Tibial nerve (tissue), 4 donors: ENCODE results near the gene ACOT11. TPM values are rescaled to one million over a fixed set of nuclear protein-coding genes. Genes with fewer than 3 reads are reported as not detected.

Source experiments
- DNase-seq, 2 donors: peaks; one replicate each; pipeline ENCODE4 v3.0.0-alpha.2; 2019; ENCODE audit warnings: low spot score in 2 of 2
- H3K27ac ChIP-seq, 4 donors: fragments of 200-600 bp; sonication (generic) in 3 of 4; one replicate each; pipeline ENCODE4 v1.5.1; 2017 to 2019; ENCODE audit warnings: mild to moderate bottlenecking in 1 of 4
- H3K27me3 ChIP-seq, 2 donors: fragments of 200-600 bp; sonication (generic) in 1 of 2; one replicate each; pipeline versions ENCODE4 v1.5.1 to v1.6.0; 2017 to 2019
- H3K36me3 ChIP-seq, 3 donors: fragments of 200-600 bp; sonication (generic); one replicate each; pipeline ENCODE4 v1.5.1; 2018 to 2019
- H3K4me1 ChIP-seq, 4 donors: fragments of 200-600 bp; sonication (generic) in 3 of 4; one replicate each; pipeline ENCODE4 v1.5.1; 2017 to 2019
- H3K4me3 ChIP-seq, 4 donors: fragments of 200-600 bp; sonication (generic) in 3 of 4; one replicate each; pipeline ENCODE4 v1.5.1; 2017 to 2019; ENCODE audit warnings: mild to moderate bottlenecking in 1 of 4, moderate library complexity in 1 of 4
- H3K9me3 ChIP-seq, 4 donors: fragments of 200-600 bp; sonication (generic) in 3 of 4; one replicate each; pipeline ENCODE4 v1.5.1; 2017 to 2019
- CTCF ChIP-seq, 5 experiments: fragments of 200-600 bp in 3 of 5; fragments of 450-650 bp in 2 of 5; sonication (generic) in 3 of 5; IDR thresholded peaks; one replicate each; pipeline ENCODE4 v1.5.1; 2016 to 2019; ENCODE audit warnings: antibody characterized with exemption in 5 of 5, mild to moderate bottlenecking in 3 of 5, moderate library complexity in 2 of 5
- EP300 ChIP-seq, 2 donors: sonication (generic); formaldehyde crosslinking; IDR thresholded peaks; one replicate each; pipeline ENCODE4 v1.6.1; 2017; ENCODE audit warnings: antibody characterized with exemption in 2 of 2, mild to moderate bottlenecking in 1 of 2
- POLR2A ChIP-seq, 2 donors: fragments of 450-650 bp; IDR thresholded peaks; one replicate each; pipeline ENCODE4 v1.6.1; 2017; ENCODE audit warnings: antibody characterized with exemption in 2 of 2, mild to moderate bottlenecking in 2 of 2, moderate library complexity in 2 of 2
- WGBS, 2 donors: methylation state at CpG; one replicate each; pipeline ENCODE4 v1.1.5; 2018; 5-methylcytosine and 5-hydroxymethylcytosine counted together
- total RNA-seq, 4 donors: library from RNA; depleted of rRNA; stranded (reverse); fragments of >200 nt; gene quantifications; one replicate each; pipeline ENCODE4 v1.1.0, GENCODE V29; 2016

Gene ACOT11
- total RNA-seq, 4 donors from 2014 or later = 7.5 to 13.8 (median 10.2) TPM

DNA sequence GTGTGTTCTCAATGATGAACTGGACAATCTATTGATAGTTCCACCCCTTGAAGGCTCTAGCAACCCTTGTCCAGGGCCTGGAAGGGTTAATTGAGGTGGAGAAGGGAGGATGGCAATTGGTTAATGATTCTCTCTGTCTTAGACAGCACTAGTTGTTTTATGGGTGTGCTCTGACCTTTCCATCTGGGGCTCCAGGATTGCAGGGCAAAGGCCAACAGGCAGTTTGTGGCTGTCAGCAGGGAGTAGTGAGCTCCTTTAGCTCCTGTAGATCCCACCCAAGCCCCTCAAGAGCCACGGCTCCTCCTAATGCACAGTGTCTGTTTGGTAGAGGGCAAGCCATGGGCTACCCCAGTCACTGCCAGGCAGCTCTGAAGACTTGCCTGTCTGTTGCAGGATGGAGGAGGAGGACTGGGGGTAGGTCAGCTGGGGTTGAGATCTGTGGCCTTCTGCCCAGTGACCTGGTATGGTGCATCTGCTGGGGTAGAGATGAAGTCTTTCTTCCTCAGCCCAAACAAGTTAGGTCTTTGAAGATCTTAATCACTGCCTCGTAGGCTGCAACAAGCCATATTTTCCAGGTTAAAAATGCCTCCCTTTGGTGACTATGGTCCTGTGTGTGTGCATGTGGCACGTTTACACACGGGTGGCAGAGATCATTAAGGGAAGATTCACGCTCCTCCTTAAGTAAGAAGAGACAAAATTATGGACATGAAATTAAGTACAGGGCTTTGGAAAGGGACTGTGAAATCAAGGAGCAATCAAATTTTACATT lies 101.3 kb downstream of the ACOT11 start:
- no peak for DNase-seq
- no peaks in the 10 kb centered on the region for H3K27me3 ChIP-seq
- TF ChIP-seq CTCF (IDR thresholded peaks at IDR 0.05) = no peak
- H3K9me3 ChIP-seq = peaks cover 0 to 4% (median 2%) of the 10 kb centered on the region in 4 donors
- no peak overlapping the region for H3K4me3 ChIP-seq
- H3K27ac ChIP-seq = peak overlapping the region in 1 of 4 donors; percentile 62
- peaks cover 0 to 7% (median 0%) of the 10 kb centered on the region in 3 donors for H3K36me3 ChIP-seq
- 37 to 38% methylated on average over 4 to 5 of the region's 5 CpGs for WGBS, 2 donors
- H3K4me1 ChIP-seq = no peaks in the 10 kb centered on the region

GRCh38 chr1:54649921-54650320 lies 101.9 kb downstream of the ACOT11 start:
- no peak for DNase-seq
- Histone ChIP-seq H3K27me3 (no peaks in the 10 kb centered on the region), H3K36me3 (peaks cover 0 to 7% (median 0%) of the 10 kb centered on the region in 3 donors), H3K27ac (peak overlapping the region in 1 of 4 donors; percentile 62), H3K9me3 (no peaks in the 10 kb centered on the region), H3K4me3 (no peak overlapping the region), H3K4me1 (no peaks in the 10 kb centered on the region)
- 100% methylated on average over 1 of the region's 1 CpG for WGBS, 2 donors
- TF ChIP-seq EP300 (IDR thresholded peaks at IDR 0.05) = no peak
- no peak for TF ChIP-seq CTCF (IDR thresholded peaks at IDR 0.05)
- no peak for TF ChIP-seq POLR2A (IDR thresholded peaks at IDR 0.05)

DNA sequence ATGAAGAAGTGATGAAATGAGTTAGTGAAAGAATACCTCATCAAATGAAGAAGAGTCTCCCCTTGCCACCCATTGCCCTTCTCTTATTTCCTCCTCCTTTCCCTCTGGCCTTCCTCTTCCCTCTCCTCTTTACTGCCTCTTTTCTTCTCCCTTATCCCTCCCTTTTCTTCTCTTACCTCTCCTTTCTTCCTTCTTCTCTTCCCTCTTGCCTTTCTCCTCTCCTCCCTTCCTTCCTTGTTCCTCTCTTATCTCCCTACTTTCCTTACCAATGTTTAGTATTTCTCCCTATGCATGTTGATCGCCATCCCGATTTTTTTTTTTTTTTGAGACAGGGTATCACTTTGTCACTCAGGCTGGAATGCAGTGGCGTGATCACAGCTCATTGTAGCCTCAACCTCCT lies 102.4 kb downstream of the ACOT11 start:
- no peaks in the 10 kb centered on the region for H3K27me3 ChIP-seq
- H3K36me3 ChIP-seq = peaks cover 0 to 7% (median 0%) of the 10 kb centered on the region in 3 donors
- H3K4me3 ChIP-seq = no peak overlapping the region
- no peaks in the 10 kb centered on the region for H3K9me3 ChIP-seq
- H3K4me1 ChIP-seq = no peaks in the 10 kb centered on the region
- no peak overlapping the region for H3K27ac ChIP-seq
- 90 to 91% methylated on average over 3 of the region's 3 CpGs for WGBS, 2 donors
- TF ChIP-seq POLR2A (IDR thresholded peaks at IDR 0.05) = no peak
- TF ChIP-seq EP300 (IDR thresholded peaks at IDR 0.05) = no peak
- no peak for TF ChIP-seq CTCF (IDR thresholded peaks at IDR 0.05)
- no peak for DNase-seq

- Histone ChIP-seq H3K27ac (no peak overlapping the region), H3K9me3 (no peaks in the 10 kb centered on the region), H3K4me1 (no peaks in the 10 kb centered on the region), H3K27me3 (no peaks in the 10 kb centered on the region), H3K4me3 (no peak overlapping the region), H3K36me3 (peaks cover 0 to 7% (median 0%) of the 10 kb centered on the region in 3 donors)
- 67 to 74% methylated on average over 3 of the region's 3 CpGs for WGBS, 2 donors
- TF ChIP-seq POLR2A (IDR thresholded peaks at IDR 0.05) = no peak
- no peak for TF ChIP-seq EP300 (IDR thresholded peaks at IDR 0.05)
- no peak for TF ChIP-seq CTCF (IDR thresholded peaks at IDR 0.05)
- DNase-seq = no peak
Observed at GRCh38 chr1:54651608-54652007, 103.6 kb downstream of the ACOT11 start.

DNA sequence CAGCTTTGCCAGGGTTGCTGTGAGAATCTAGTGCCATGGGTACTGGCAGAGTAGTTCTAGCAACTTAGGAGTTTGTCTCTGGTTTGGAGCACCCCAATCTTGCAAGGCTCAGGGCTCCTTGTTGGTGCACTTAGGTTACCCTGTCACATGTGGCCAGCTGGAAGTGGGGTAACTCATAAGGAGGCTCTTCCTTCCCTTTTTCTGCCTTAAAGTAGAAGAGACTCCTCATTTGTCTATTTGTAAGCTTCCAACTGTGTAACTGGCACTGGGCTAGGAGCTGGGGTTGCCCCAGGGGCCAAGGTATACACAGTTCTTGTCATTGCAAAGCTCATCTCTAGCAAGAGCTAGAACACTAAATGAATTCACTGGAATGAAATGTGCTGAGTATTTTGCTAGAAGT lies 104.1 kb downstream of the ACOT11 start:
- peaks cover 0 to 9% (median 0%) of the 10 kb centered on the region in 3 donors for H3K36me3 ChIP-seq
- H3K9me3 ChIP-seq = peaks cover 0 to under 1% (median 0%) of the 10 kb centered on the region in 4 donors
- H3K4me3 ChIP-seq = no peak overlapping the region
- no peak for TF ChIP-seq CTCF (IDR thresholded peaks at IDR 0.05)
- no peak for TF ChIP-seq EP300 (IDR thresholded peaks at IDR 0.05)
- TF ChIP-seq POLR2A (IDR thresholded peaks at IDR 0.05) = no peak
- no peak for DNase-seq
- H3K27me3 ChIP-seq = no peaks in the 10 kb centered on the region
- no peaks in the 10 kb centered on the region for H3K4me1 ChIP-seq
- H3K27ac ChIP-seq = no peak overlapping the region
